Measurements from ENCODE around the gene WWOX.

GRCh38 chr16:78684655-78685375 lies 585.4 kb downstream of the WWOX start:
- TF ChIP-seq CTCF (IDR thresholded peaks at IDR 0.05 in 8 of 11, conservative IDR thresholded peaks at IDR 0.05 in 3 of 11) (no peak), POLR2A (IDR thresholded peaks at IDR 0.05) (no peak)
